Measurements from ENCODE around the gene HTRA3.

GRCh38 chr4:8310306-8310705 is 40.8 kb downstream of the HTRA3 start:
- TF ChIP-seq CTCF (IDR thresholded peaks at IDR 0.05; ENCODE audit: poor library complexity) (no peak), EZH2phosphoT487 (IDR thresholded peaks at IDR 0.05; ENCODE audit: low read depth, severe bottlenecking, unreplicated experiment) (no peak)

Data from hepatocyte (in vitro differentiated cells).